Measurements from ENCODE around the gene COLQ.

The COLQ gene

GRCh38 chr3:15453991-15454625 lies 67.4 kb downstream of the COLQ start:
- Histone ChIP-seq H3K27me3 (replicated peaks; ENCODE audit: control insufficient read depth, insufficient read depth, low read length) (no peaks in the 10 kb centered on the region), H3K9ac (ENCODE audit: low read length) (no peak overlapping the region), H3K9me3 (ENCODE audit: control insufficient read depth, low read length) (no peaks in the 10 kb centered on the region), H3K36me3 (ENCODE audit: control insufficient read depth, insufficient read depth, low read length, severe bottlenecking) (peaks cover 4% of the 10 kb centered on the region), H3K4me3 (ENCODE audit: low read length) (no peak overlapping the region), H3K4me1 (ENCODE audit: control insufficient read depth, insufficient read depth, low read length) (no peaks in the 10 kb centered on the region)
- DNase-seq (ENCODE audit: low read depth): no peak

GRCh38 chr3:15453501-15453900 lies 68.0 kb downstream of the COLQ start:
- Histone ChIP-seq H3K4me1 (ENCODE audit: control insufficient read depth, insufficient read depth, low read length) (no peaks in the 10 kb centered on the region), H3K9me3 (ENCODE audit: control insufficient read depth, low read length) (no peaks in the 10 kb centered on the region), H3K36me3 (ENCODE audit: control insufficient read depth, insufficient read depth, low read length, severe bottlenecking) (peaks cover 4% of the 10 kb centered on the region), H3K27me3 (replicated peaks; ENCODE audit: control insufficient read depth, insufficient read depth, low read length) (no peaks in the 10 kb centered on the region), H3K4me3 (ENCODE audit: low read length) (no peak overlapping the region), H3K9ac (ENCODE audit: low read length) (no peak overlapping the region)
- DNase-seq (ENCODE audit: low read depth): no peak

GRCh38 chr3:15452961-15453360 lies 68.5 kb downstream of the COLQ start:
- no peaks in the 10 kb centered on the region for H3K27me3 ChIP-seq (replicated peaks; ENCODE audit: control insufficient read depth, insufficient read depth, low read length)
- H3K9ac ChIP-seq (ENCODE audit: low read length): no peak overlapping the region

GRCh38 chr3:15452156-15452555 lies 69.3 kb downstream of the COLQ start:
- peaks cover 4% of the 10 kb centered on the region for H3K36me3 ChIP-seq (ENCODE audit: control insufficient read depth, insufficient read depth, low read length, severe bottlenecking)
- DNase-seq (ENCODE audit: low read depth): no peak

More at GRCh38 chr3:15452961-15453360, 68.5 kb downstream of the COLQ start:
- H3K4me3 ChIP-seq (ENCODE audit: low read length): no peak overlapping the region
- H3K36me3 ChIP-seq (ENCODE audit: control insufficient read depth, insufficient read depth, low read length, severe bottlenecking): peaks cover 4% of the 10 kb centered on the region
- no peak for DNase-seq (ENCODE audit: low read depth)
- H3K9me3 ChIP-seq (ENCODE audit: control insufficient read depth, low read length): no peaks in the 10 kb centered on the region
- no peaks in the 10 kb centered on the region for H3K4me1 ChIP-seq (ENCODE audit: control insufficient read depth, insufficient read depth, low read length)

DNA sequence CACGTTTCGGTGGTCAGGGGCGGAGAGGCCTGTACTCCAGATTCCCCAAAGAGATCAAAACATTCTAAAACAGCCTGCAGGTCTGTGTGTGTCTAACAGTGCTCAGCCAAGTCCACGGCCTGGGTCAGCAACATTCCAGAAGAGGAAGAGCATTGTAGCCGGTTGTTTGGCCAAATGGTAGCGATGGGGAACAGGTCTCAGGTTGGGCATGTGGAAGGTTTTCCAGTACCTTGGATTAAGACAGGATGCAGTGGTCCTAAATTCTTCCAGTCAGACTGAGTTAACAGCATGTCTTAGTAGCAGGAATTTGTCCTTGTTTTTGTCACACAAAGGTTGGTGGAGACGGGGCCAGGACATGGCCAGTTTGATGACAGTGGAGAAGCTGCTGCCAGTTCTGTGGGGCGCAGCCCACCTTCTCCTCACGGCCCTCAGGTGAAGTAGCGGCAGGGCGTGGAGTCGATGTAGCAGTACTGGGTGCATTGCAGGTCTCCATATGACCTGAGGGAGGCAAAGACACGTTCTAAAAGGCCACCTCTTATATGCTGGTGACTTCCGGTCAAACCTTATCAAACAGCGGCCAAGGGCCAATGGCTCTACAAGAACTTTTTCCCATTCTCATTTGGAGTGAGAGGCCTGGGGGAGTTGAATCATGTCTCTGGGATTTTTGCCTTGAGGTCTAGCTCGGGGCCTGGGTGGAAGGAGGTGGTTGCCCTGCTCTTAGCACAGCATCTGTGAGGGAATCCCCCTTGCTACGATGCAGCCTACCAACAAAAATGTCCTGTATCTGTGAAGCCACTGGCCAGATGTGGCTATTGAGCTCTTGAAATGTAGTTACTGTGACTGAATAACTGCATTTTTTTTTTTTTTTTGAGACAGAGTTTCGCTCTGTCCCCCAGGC lies 70.0 kb downstream of the COLQ start:
- Histone ChIP-seq H3K9me3 (ENCODE audit: control insufficient read depth, low read length) (no peaks in the 10 kb centered on the region), H3K4me3 (ENCODE audit: low read length) (no peak overlapping the region), H3K27me3 (replicated peaks; ENCODE audit: control insufficient read depth, insufficient read depth, low read length) (no peaks in the 10 kb centered on the region), H3K9ac (ENCODE audit: low read length) (no peak overlapping the region), H3K4me1 (ENCODE audit: control insufficient read depth, insufficient read depth, low read length) (no peaks in the 10 kb centered on the region), H3K36me3 (ENCODE audit: control insufficient read depth, insufficient read depth, low read length, severe bottlenecking) (peaks cover 4% of the 10 kb centered on the region)
- DNase-seq (ENCODE audit: low read depth): no peak

More at GRCh38 chr3:15452156-15452555, 69.3 kb downstream of the COLQ start:
- Histone ChIP-seq H3K4me1 (ENCODE audit: control insufficient read depth, insufficient read depth, low read length) (no peaks in the 10 kb centered on the region), H3K9ac (ENCODE audit: low read length) (no peak overlapping the region), H3K27me3 (replicated peaks; ENCODE audit: control insufficient read depth, insufficient read depth, low read length) (no peaks in the 10 kb centered on the region), H3K4me3 (ENCODE audit: low read length) (no peak overlapping the region), H3K9me3 (ENCODE audit: control insufficient read depth, low read length) (no peaks in the 10 kb centered on the region)

- no peak for DNase-seq (ENCODE audit: low read depth)
These were observed 70.9 kb downstream of the COLQ start for GRCh38 chr3:15450438-15451215.

GRCh38 chr3:15449489-15450224 lies 71.8 kb downstream of the COLQ start:
- no peak for DNase-seq (ENCODE audit: low read depth)
- H3K9ac ChIP-seq (ENCODE audit: low read length): no peak overlapping the region
- no peaks in the 10 kb centered on the region for H3K27me3 ChIP-seq (replicated peaks; ENCODE audit: control insufficient read depth, insufficient read depth, low read length)
- no peaks in the 10 kb centered on the region for H3K9me3 ChIP-seq (ENCODE audit: control insufficient read depth, low read length)
- no peak overlapping the region for H3K4me3 ChIP-seq (ENCODE audit: low read length)
- H3K36me3 ChIP-seq (ENCODE audit: control insufficient read depth, insufficient read depth, low read length, severe bottlenecking): peaks cover 7% of the 10 kb centered on the region
- H3K4me1 ChIP-seq (ENCODE audit: control insufficient read depth, insufficient read depth, low read length): peaks cover under 1% of the 10 kb centered on the region

More at GRCh38 chr3:15450438-15451215, 70.9 kb downstream of the COLQ start:
- H3K4me3 ChIP-seq (ENCODE audit: low read length): no peak overlapping the region
- no peaks in the 10 kb centered on the region for H3K27me3 ChIP-seq (replicated peaks; ENCODE audit: control insufficient read depth, insufficient read depth, low read length)
- no peaks in the 10 kb centered on the region for H3K4me1 ChIP-seq (ENCODE audit: control insufficient read depth, insufficient read depth, low read length)
- no peak overlapping the region for H3K9ac ChIP-seq (ENCODE audit: low read length)
- peaks cover 7% of the 10 kb centered on the region for H3K36me3 ChIP-seq (ENCODE audit: control insufficient read depth, insufficient read depth, low read length, severe bottlenecking)
- H3K9me3 ChIP-seq (ENCODE audit: control insufficient read depth, low read length): no peaks in the 10 kb centered on the region

- Histone ChIP-seq H3K36me3 (ENCODE audit: control insufficient read depth, insufficient read depth, low read length, severe bottlenecking) (peaks cover 37% of the 10 kb centered on the region), H3K9me3 (ENCODE audit: control insufficient read depth, low read length) (no peaks in the 10 kb centered on the region), H3K4me3 (ENCODE audit: low read length) (no peak overlapping the region), H3K9ac (ENCODE audit: low read length) (no peak overlapping the region), H3K4me1 (ENCODE audit: control insufficient read depth, insufficient read depth, low read length) (peaks cover 52% of the 10 kb centered on the region), H3K27me3 (replicated peaks; ENCODE audit: control insufficient read depth, insufficient read depth, low read length) (no peaks in the 10 kb centered on the region)
- DNase-seq (ENCODE audit: low read depth): no peak
These were observed 77.5 kb downstream of the COLQ start for GRCh38 chr3:15443826-15444524.

DNA sequence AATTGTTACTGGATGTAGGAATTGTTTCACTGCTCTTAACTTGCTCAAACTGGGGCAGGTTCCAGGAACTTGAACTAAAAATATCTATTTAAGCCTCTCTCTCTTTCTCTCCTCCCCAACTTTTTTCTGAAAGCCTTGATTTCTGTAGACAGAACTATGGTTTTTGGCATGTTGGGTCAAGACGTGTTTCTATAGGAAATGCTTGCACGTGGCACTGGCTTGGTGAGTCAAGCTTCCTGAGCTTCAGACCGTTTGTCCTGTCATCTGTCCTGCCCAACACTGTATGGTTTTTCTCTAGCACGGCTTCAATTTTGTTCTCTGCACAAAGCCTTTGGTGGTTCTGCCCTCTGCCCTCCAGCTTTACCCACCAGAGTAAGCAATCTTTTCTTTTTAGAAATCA lies 80.6 kb downstream of the COLQ start:
- Histone ChIP-seq H3K4me3 (ENCODE audit: low read length) (peak overlapping the region; percentile 32), H3K27me3 (replicated peaks; ENCODE audit: control insufficient read depth, insufficient read depth, low read length) (no peaks in the 10 kb centered on the region), H3K9ac (ENCODE audit: low read length) (peak overlapping the region; percentile 46), H3K9me3 (ENCODE audit: control insufficient read depth, low read length) (no peaks in the 10 kb centered on the region), H3K36me3 (ENCODE audit: control insufficient read depth, insufficient read depth, low read length, severe bottlenecking) (peaks cover 60% of the 10 kb centered on the region), H3K4me1 (ENCODE audit: control insufficient read depth, insufficient read depth, low read length) (peaks cover 61% of the 10 kb centered on the region)
- DNase-seq (ENCODE audit: low read depth): no peak

- Histone ChIP-seq H3K9me3 (ENCODE audit: control insufficient read depth, low read length) (no peaks in the 10 kb centered on the region), H3K4me1 (ENCODE audit: control insufficient read depth, insufficient read depth, low read length) (peaks cover 58% of the 10 kb centered on the region), H3K9ac (ENCODE audit: low read length) (no peak overlapping the region), H3K4me3 (ENCODE audit: low read length) (peak overlapping the region; percentile 0), H3K27me3 (replicated peaks; ENCODE audit: control insufficient read depth, insufficient read depth, low read length) (no peaks in the 10 kb centered on the region), H3K36me3 (ENCODE audit: control insufficient read depth, insufficient read depth, low read length, severe bottlenecking) (peaks cover 72% of the 10 kb centered on the region)
- no peak for DNase-seq (ENCODE audit: low read depth)
These were observed 82.0 kb downstream of the COLQ start for GRCh38 chr3:15439476-15439875.
